ENCODE results near the gene ADAMTSL1.

- TF ChIP-seq POLR2AphosphoS5 (IDR thresholded peaks at IDR 0.05; ENCODE audit: low read depth, low read length) (no peak), CTCF (IDR thresholded peaks at IDR 0.05) (no peak)
These were observed 112.0 kb downstream of the ADAMTSL1 start for GRCh38 chr9:18585996-18586395.

All from Panc1 (cell line).